Measurements from ENCODE around the gene IGFBP6. TPM values are rescaled to one million over a fixed set of nuclear protein-coding genes. Genes with fewer than 3 reads are reported as not detected.

Gene IGFBP6
- total and polyA plus RNA-seq, 2 donors (not counting 1 experiment from before 2014, with no cell fraction given) = 0.30 TPM; not detected in 1

- no peaks in the 10 kb centered on the region for H3K27me3 Mint-ChIP-seq
- no peaks in the 10 kb centered on the region for H4K20me1 ChIP-seq (ENCODE audit: control insufficient read depth, insufficient read depth, low read length, poor library complexity, severe bottlenecking)
- no peaks in the 10 kb centered on the region for H3K79me2 ChIP-seq (ENCODE audit: control insufficient read depth, insufficient read depth, low read length)
- H3K9me3 Mint-ChIP-seq (ENCODE audit: insufficient read depth) = no peaks in the 10 kb centered on the region
- no peak overlapping the region for H3K4me2 ChIP-seq (replicated peaks; ENCODE audit: low read depth, low read length, poor library complexity, severe bottlenecking)
- CTCF ChIA-PET = interaction anchor here (6.0 kb wide), 1 partner anchor 7 kb away, joined by 59 read pairs; no protein-coding TSS in a partner anchor
- H3K4me3 Mint-ChIP-seq = no peak overlapping the region
- no peak overlapping the region for H3K27ac ChIP-seq (ENCODE audit: low read length in 2 of 2)
- 92% methylated on average over 32 of the region's 35 CpGs for WGBS (ENCODE audit: insufficient coverage)
- DNase-seq = no peak
- H3K9ac ChIP-seq (ENCODE audit: low read length) = no peak overlapping the region
- intact Hi-C loops (cut with micrococcal nuclease) = no loop called here
- H3K4me1 ChIP-seq (ENCODE audit: control insufficient read depth in 2 of 2, insufficient read depth in 2 of 2, low read length in 2 of 2) = peaks cover 1 to 9% of the 10 kb centered on the region in 2 donors
- peaks cover 0 to 3% (median 0%) of the 10 kb centered on the region in 3 donors for H3K9me3 ChIP-seq (ENCODE audit: control extremely low read depth in 1 of 3, control insufficient read depth in 2 of 3, insufficient read depth in 1 of 3, low read length in 2 of 3)
- H3K4me1 Mint-ChIP-seq = peaks cover 8% of the 10 kb centered on the region
- TF ChIP-seq CTCF (IDR thresholded peaks at IDR 0.05) (no peak), EZH2 (IDR thresholded peaks at IDR 0.05; ENCODE audit: borderline replicate concordance, insufficient read depth, low read depth, low read length, poor library complexity, severe bottlenecking) (no peak)
- H3K36me3 ChIP-seq (replicated peaks in 1 of 2; ENCODE audit: control extremely low read depth in 1 of 2, control insufficient read depth in 1 of 2, extremely low read depth in 1 of 2, insufficient read depth in 2 of 2, low read length in 1 of 2) = peaks cover 0 to 2% of the 10 kb centered on the region in 2 experiments
- no peak for ATAC-seq (ENCODE audit: low read depth)
- no peak overlapping the region for H3K27ac Mint-ChIP-seq
- no peak overlapping the region for H3K4me3 ChIP-seq (ENCODE audit: control extremely low read depth in 1 of 5, extremely low read depth in 1 of 5, insufficient read depth in 1 of 5, low read depth in 2 of 5, low read length in 4 of 5)
- H2AFZ ChIP-seq (ENCODE audit: insufficient read depth, low read depth, low read length, poor library complexity, severe bottlenecking) = no peak overlapping the region
- peaks cover 0 to 10% (median 0%) of the 10 kb centered on the region in 4 experiments for H3K27me3 ChIP-seq (replicated peaks in 1 of 4; ENCODE audit: control extremely low read depth in 1 of 4, control insufficient read depth in 3 of 4, insufficient read depth in 4 of 4, low read length in 3 of 4)
- POLR2A ChIA-PET = interaction anchor here (0.6 to 0.8 kb wide), 2 partner anchors 21 to 460 kb away, joined by 3 to 10 read pairs; partner anchors contain the start of gene SPRYD3
Measured at GRCh38 chr12:53058674-53059433, 38.6 kb upstream of the IGFBP6 start.

Data from B cell (primary cell).